Activated CD8-positive, alpha-beta memory T cell treated with anti-CD3 and anti-CD28 coated beads, Interleukin-2, amount 50 U/mL, for 4 hours (primary cell): Measurements from ENCODE around the gene FAM72B.
"Not testable (repeated sequence)": the region's sequence is repeated elsewhere in the genome, so short reads cannot be mapped to it uniquely, and the experiment has no call there.

Source experiments
- DNase-seq: peaks from one replicate; pipeline ENCODE4 v3.0.0-alpha.2; 2020

Gene FAM72B

DNA sequence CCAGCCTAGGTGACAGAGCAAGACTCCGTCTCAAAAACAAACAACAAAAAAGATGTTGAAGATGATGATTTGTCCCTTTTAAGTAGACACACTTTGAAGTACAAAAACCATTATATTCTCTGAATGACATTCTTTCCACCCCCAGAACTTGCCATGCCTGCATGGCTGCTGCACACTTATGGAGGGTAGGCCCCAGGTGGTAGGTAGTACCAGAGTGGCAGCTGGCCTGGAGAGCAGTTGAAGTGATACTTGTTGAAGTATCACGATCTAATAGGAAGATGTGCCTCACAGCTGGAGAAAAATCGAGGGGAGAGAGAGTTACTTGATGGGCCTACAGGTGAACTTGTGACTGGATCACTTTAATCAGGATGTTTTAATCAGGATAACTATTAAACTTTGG lies 15.6 kb upstream of the FAM72B start:
- not testable (repeated sequence) for DNase-seq

DNA sequence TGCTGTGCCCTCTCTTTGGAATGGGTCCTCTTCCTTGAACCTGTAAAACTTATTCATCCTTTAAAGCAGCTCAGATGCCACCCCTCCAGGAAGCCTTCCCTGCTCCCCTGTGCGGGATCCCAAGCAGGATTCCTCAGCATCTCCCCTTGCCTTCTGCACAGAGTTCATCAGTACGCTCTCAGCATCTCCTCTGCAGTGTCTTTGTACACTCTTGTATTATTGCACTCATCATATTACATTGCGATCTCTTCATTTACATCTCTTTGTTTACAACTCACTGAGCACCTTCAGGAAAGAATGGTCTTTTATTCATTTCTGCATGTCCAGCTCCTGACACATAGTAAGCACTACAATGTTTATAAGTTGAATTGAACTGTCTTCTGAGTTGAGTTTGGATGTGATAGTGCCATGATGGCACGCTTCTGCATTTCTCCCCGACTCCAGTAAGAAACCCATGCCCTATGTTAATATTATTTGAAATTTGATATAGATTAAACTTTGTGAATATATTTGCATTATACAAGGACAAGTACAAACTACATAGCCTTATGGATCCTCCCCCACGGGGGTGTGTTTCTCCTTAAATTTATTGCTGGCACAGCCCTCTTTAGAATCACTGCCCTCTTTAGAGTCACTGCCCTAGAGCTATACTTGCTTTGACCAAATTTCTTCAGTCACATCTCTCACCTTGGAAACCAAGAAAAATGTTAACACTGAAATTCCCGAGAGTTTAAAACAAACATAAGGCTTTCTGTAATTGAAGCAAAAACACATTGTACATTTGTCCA lies 13.1 kb upstream of the FAM72B start:
- DNase-seq, result not testable (repeated sequence)

DNA sequence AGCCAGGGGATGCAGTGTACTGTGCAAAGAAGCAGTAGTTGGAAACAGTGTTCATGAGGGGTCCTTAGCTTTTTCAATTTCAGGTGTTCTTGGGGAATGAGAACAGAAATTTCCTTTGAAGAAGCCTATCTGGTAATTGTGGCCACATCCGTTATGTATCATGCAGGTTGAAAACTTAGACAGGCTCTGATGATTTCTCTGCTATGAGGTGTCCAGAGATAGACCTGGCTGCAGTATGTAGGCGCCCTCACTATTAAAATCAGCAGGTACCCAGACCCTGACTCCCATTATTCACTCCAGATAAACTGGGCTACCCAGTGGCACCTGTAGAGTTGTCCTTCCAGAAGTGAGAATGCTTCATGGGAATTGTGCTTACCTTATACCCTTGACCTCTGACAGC lies 8.4 kb upstream of the FAM72B start:
- DNase-seq, result not testable (repeated sequence)

GRCh38 chr1:121187914-121188313 lies 3.8 kb upstream of the FAM72B start:
- not testable (repeated sequence) for DNase-seq

GRCh38 chr1:121186191-121186590 lies 2.1 kb upstream of the FAM72B start:
- not testable (repeated sequence) for DNase-seq

- DNase-seq, result not testable (repeated sequence)
Observed at GRCh38 chr1:121185140-121185708, 1.1 kb upstream of the FAM72B start.

- DNase-seq, result not testable (repeated sequence)
Observed at GRCh38 chr1:121183867-121184266, 273 bp downstream of the FAM72B start.

GRCh38 chr1:121178197-121178596 lies 5.9 kb downstream of the FAM72B start:
- DNase-seq, result not testable (repeated sequence)

DNA sequence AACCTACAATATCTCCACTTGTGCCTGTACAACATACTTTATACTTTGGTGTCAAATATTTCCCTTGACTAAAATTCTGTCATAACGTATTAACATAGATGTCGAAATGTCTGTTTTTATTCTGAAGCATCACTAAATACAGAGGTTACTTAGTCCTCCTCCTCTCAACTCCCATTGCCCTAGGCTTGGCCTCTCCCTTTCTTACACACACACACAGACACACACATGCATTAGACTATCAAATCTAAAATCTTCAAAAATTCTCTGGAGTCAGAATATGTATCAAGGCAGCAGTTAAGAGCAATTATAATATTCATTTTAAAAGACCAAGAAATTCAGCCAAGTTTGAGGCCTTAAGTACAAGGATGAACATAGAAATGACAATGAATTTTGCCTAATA lies 7.5 kb downstream of the FAM72B start:
- DNase-seq, result not testable (repeated sequence)

DNA sequence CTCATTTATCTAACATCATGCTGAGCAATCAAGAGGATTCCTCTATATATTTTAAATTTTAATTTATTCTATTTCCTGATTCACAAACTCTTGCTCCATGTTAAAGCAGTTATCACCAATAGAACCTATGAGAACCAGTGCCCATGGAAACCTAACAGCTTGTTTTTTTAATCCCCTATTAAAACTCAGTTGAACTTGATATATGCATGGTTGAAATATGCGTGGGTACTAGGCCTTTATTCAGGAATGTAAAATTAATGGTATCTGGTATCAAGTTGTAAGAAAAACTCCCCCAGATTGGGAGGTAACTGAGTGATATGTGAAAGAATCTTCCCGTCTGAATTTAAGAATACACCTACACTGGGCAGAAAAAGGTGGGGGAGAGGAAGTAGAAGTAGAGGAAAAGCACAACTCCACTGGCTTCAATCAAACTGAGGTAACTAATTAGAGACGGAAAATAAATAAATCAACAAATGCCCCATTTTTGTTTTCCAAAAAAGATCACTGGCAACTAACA lies 15.9 kb downstream of the FAM72B start:
- not testable (repeated sequence) for DNase-seq

DNA sequence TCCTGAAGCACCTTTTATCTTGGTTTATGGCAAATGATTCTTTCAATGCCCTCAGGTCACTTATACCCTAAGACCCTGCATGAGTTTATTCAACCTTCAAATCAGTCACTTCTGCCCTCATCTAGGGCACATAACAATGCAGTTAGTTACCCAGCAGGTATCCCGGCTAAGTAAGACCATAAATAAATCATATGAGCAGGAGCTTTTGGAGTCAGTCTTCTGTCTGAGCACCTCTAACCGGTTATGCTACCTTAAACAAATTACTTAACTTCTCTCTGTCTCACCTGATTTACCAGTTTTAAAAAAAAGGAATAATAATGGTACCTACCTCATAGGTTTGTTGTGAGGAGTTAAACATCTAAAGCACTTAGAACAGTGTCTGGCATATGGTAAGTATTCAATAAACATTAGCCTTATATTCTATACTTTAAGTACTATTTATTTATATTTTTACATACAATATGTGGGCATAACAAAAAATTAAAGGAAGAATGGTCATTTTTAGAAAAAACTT lies 16.9 kb downstream of the FAM72B start:
- DNase-seq, result not testable (repeated sequence)

DNA sequence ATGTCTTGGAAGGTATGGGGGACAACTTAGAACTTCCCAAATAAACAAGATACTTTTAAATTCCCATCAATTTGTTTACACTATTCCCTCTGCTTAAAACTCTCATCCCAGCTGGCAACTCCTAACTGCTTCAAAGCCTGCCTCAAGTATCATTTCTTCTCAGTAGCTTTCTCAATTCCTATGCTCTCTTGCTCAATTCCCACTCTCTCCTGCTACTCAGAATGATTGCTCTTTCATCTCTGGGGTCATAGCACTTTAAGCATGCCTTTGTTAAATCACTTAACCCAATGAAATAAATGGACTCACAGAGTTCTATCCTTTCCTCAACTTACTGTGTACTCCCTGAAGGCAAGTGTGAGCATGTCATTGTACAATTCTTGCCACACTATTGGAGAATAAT lies 18.8 kb downstream of the FAM72B start:
- DNase-seq, result not testable (repeated sequence)

DNA sequence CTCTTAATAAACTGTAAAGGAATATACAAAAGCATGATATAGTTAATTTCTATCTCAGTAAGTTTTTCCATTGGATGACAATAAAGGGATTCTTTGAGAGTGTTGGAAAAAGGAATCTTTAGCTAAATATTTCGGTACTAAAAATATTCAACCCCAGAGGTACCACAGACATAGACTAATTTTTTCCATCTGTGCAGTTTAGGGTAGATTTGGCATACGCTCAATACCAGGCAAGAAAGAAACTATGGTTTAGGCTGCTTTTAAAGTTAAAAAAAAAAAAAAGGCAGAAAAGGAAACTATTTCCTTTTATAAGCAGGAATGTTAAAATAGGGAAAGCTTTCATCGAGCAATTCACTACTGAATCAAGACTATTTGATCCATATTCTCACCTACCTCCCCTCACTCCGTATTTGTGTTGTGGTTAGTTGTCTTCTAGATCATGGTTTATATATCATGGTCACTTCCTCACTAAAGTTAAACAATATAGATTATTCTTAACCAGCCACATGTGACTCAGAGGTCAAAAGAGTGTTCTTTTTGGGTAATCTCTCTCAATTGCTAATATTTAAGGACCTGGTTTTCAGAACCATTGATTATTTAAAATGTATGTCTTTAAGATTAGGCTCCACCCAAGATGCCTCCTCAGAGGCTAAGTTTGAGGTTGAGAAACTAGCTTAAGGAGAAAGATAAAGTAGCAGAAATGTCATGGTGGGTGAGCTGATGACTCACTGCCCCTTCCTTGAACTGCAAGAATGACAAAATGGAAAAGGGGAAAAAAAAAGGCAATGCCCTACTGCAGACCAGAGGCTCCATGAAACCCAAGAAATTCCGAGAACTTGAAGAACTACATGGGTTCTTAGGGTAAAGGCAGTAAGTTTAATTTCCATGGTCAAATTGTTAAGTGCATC lies 20.0 kb downstream of the FAM72B start:
- not testable (repeated sequence) for DNase-seq

DNA sequence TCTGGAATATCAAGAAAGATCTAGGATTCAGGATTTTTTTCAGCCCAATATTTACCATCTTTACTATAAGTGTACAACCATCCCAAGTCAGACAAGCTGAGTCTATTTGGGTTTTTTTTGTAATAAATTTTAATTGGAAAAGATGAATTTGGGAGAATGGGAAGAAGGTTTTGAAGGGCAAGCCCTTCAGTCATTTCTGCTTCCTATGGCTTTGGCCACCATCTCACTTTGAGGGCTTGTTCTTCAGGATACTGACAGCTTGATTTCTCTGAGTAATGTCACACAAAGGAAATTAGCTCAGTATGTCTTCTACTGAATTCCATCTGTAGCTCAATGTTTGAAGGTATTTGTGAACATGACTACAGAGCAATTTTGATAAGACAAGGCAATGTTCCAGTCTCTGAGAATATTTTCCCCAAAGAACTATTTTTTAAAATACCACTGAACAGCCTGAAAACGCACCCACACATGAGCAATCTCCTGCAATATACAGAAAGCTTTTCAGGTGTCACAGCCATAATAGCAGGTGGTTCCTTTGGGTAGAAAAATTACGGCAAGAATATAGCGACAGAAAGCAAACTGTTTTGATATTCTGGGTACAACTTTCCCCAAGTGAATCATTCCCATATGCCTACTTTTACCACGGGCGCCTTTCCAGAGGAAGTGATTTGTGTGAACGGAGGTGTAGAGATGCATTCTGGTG lies 22.8 kb downstream of the FAM72B start:
- DNase-seq, result not testable (repeated sequence)

GRCh38 chr1:121160118-121160517 lies 24.0 kb downstream of the FAM72B start:
- DNase-seq, result not testable (repeated sequence)

DNA sequence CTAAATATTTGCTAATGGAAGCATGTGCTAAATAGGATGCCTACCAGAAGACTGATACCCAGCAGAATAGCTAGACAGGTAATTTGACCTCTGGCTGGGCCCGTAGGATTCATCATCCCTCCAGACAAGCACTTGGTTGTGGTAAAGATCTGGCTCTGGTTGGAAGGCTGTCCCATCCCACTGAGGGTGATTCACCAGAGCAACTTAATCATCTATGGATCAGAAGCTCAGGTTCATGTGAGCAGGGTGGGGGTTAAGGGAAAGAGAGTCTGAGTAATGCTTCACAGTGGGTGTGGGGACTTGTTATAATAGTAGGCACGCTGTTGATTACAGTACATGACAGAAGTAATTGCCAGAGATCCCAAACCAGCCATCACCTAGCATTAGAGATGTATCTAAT lies 26.5 kb downstream of the FAM72B start:
- not testable (repeated sequence) for DNase-seq

DNA sequence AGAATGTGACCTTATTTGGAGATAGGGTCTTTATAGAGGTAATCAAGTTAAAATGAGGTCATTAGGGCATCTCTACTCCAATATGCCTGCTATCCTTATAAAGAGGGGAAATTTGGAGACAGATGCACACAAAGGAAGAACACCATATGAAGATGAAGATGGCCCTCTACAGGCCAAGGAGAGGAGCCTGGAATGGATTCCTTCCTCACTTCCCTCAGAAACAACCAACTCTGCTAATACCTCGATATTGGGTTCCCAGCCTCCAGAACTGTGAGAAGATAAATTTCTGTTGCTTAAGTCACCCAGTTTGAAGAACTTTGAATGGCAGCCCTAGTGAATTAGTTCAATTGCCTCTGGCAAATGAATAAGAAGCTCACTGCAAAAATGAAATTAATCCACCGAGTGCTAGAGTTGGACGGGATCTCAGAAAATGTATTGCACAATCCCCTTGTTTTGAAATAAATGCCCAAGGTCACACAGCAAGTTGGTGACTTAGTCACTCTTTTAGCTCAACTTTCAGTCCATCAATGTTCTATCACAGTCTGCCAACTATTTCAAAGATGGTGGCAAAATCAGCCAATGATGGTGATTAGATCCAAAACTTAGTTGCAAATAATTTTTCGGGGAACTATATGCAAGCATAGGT lies 27.1 kb downstream of the FAM72B start:
- not testable (repeated sequence) for DNase-seq

DNA sequence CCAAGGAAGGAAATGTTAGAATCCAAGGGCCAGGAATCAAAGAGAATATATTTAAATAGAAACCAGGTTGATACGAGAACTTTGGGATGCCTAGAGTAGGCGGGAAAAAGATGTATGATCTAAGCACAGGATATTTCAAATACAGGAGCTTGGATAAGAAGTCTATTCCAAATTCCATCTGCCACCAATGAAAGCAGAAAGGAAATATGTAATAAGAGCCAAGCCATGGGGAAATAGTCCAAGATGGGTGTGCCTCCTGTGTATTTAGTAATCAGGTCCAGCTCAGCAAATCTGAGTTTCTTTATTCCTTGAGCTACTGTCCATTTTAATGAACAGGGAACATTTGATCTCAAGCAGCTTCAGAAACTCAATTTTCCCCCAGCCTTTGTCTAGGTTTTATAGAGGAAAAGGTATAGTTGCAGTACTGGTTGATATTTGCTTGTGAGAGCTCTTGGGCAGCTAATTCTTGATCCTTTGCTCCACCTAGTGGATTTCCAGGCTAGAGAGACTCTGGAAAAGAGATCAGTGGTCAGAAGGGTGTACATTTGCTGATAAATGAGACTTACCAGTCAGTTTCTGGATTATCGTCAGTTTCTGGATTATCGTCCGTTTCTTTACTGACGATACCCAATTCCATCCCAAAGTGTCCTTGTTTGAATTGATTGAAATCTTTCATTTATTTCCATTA lies 28.3 kb downstream of the FAM72B start:
- DNase-seq, result not testable (repeated sequence)

- not testable (repeated sequence) for DNase-seq
Observed at GRCh38 chr1:121154811-121155210, 29.3 kb downstream of the FAM72B start.

- not testable (repeated sequence) for DNase-seq
Observed at GRCh38 chr1:121152788-121153187, 31.4 kb downstream of the FAM72B start.

DNA sequence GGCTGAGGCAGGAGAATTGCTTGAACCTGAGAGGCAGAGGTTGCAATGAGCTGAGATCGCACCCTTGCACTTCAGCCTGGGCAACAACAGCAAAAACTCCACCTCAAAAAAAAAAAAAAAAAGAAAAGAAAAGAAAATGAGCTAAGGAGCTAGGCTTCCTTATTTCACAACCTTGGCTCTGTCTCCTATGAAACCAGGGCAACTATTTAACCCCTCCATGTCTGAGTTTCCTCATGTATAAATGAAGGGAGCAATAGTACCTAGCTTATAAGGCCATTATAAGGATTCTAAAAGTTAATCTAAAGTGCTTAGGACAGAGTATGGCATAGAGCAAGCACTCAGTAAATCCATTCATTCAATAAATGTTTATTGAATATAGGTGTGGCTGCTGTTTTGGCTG lies 32.8 kb downstream of the FAM72B start:
- DNase-seq, result not testable (repeated sequence)
